B cell (primary cell): ENCODE data around the gene LONP2. TPM values are rescaled to one million over a fixed set of nuclear protein-coding genes. Genes with fewer than 3 reads are reported as not detected.

Experiments
- ATAC-seq: fragments of 200-7000 bp; cut with Tn5 transposase; one replicate; pipeline ENCODE4 v1.10.0; 2021; ENCODE audit warnings: low read depth, mild to moderate bottlenecking, moderate number of reproducible peaks, moderate library complexity
- CTCF ChIA-PET: fragments of 350-600 bp; sonication (Branson Sonifier 250); formaldehyde crosslinking; loops from one replicate; lab custom pipeline; 2021; ENCODE audit warnings: antibody characterized with exemption, inconsistent platforms; lab: Charles Lee
- POLR2A ChIA-PET: fragments of 350-600 bp; sonication (Branson Sonifier 250); formaldehyde crosslinking; loops from one replicate; lab custom pipeline; 2021; ENCODE audit warnings: antibody characterized with exemption; lab: Charles Lee
- DNase-seq: peaks from one replicate; pipeline ENCODE4 v3.0.0; 2013
- H2AFZ ChIP-seq: 2 replicates; pipeline ENCODE4 v1.6.1; 2012; ENCODE audit warnings: mild to moderate bottlenecking, low read depth, low read length; ENCODE audit not compliant: insufficient read depth, poor library complexity, severe bottlenecking
- H3K27ac ChIP-seq, 2 donors: 1 replicate in 1 of 2; 2 replicates in 1 of 2; pipeline ENCODE4 v1.5.1; 2012 to 2013; ENCODE audit warnings: low read length in 2 of 2, mild to moderate bottlenecking in 2 of 2, moderate library complexity in 1 of 2
- H3K27me3 ChIP-seq, 4 experiments: fragments of 200-600 bp in 1 of 4; sonication (generic) in 1 of 4; replicated peaks in 1 of 4; 1 replicate in 2 of 4; 2 replicates in 2 of 4; pipeline versions ENCODE4 v1.6.1 to v1.7.0; 2013 to 2016; ENCODE audit warnings: low read length in 3 of 4, mild to moderate bottlenecking in 2 of 4, mixed read lengths in 1 of 4, moderate library complexity in 1 of 4; ENCODE audit not compliant: insufficient read depth in 4 of 4, control insufficient read depth in 3 of 4; ENCODE audit errors: control extremely low read depth in 1 of 4
- H3K36me3 ChIP-seq, 2 experiments: replicated peaks in 1 of 2; 1 replicate in 1 of 2; 2 replicates in 1 of 2; pipeline versions ENCODE4 v1.6.1 to v1.7.1; 2013; ENCODE audit warnings: low read length in 1 of 2; ENCODE audit not compliant: insufficient read depth in 2 of 2, control insufficient read depth in 1 of 2; ENCODE audit errors: control extremely low read depth in 1 of 2, extremely low read depth in 1 of 2
- H3K4me1 ChIP-seq, 2 donors: fragments of 200-600 bp in 1 of 2; sonication (generic) in 1 of 2; 1 replicate in 1 of 2; 2 replicates in 1 of 2; pipeline versions ENCODE4 v1.5.1 to v1.6.1; 2013 to 2017; ENCODE audit warnings: low read length in 2 of 2; ENCODE audit not compliant: control insufficient read depth in 2 of 2, insufficient read depth in 2 of 2
- H3K4me2 ChIP-seq: replicated peaks from 2 replicates; pipeline ENCODE3; 2012; ENCODE audit warnings: mild to moderate bottlenecking, low read depth, low read length; ENCODE audit not compliant: poor library complexity, severe bottlenecking
- H3K4me3 ChIP-seq, 5 experiments: fragments of 200-600 bp in 1 of 5; sonication (generic) in 1 of 5; 1 replicate in 3 of 5; 2 replicates in 2 of 5; pipeline versions ENCODE4 v1.5.1 to v1.7.0; 2011 to 2016; ENCODE audit warnings: low read length in 4 of 5, mild to moderate bottlenecking in 4 of 5, low read depth in 2 of 5, control low read depth in 1 of 5, moderate library complexity in 1 of 5; ENCODE audit not compliant: insufficient read depth in 1 of 5; ENCODE audit errors: control extremely low read depth in 1 of 5, extremely low read depth in 1 of 5
- H3K79me2 ChIP-seq: fragments of 200-600 bp; sonication (generic); one replicate; pipeline ENCODE4 v1.6.0; 2016; ENCODE audit warnings: low read length; ENCODE audit not compliant: control insufficient read depth, insufficient read depth
- H3K9ac ChIP-seq: fragments of 200-600 bp; sonication (generic); 2 replicates; pipeline ENCODE4 v1.6.1; 2017; ENCODE audit warnings: mild to moderate bottlenecking, low read length, moderate library complexity
- H3K9me3 ChIP-seq, 3 donors: one replicate each; pipeline versions ENCODE4 v1.6.1 to v1.7.1; 2013; ENCODE audit warnings: low read length in 2 of 3; ENCODE audit not compliant: control insufficient read depth in 2 of 3, insufficient read depth in 1 of 3; ENCODE audit errors: control extremely low read depth in 1 of 3
- H4K20me1 ChIP-seq: 2 replicates; pipeline ENCODE4 v1.6.0; 2012; ENCODE audit warnings: mild to moderate bottlenecking, low read length; ENCODE audit not compliant: insufficient read depth, control insufficient read depth, poor library complexity, severe bottlenecking
- H3K27ac Mint-ChIP-seq: one replicate; pipeline ENCODE4 v1.8.0; 2021; ENCODE audit warnings: mixed read lengths
- H3K27me3 Mint-ChIP-seq: one replicate; pipeline ENCODE4 v1.8.0; 2021; ENCODE audit warnings: mixed read lengths
- H3K4me1 Mint-ChIP-seq: one replicate; pipeline ENCODE4 v1.8.0; 2021; ENCODE audit warnings: mixed read lengths
- H3K4me3 Mint-ChIP-seq: one replicate; pipeline ENCODE4 v1.8.0; 2021; ENCODE audit warnings: mixed read lengths
- H3K9me3 Mint-ChIP-seq: one replicate; pipeline ENCODE4 v1.8.0; 2022; ENCODE audit warnings: mixed read lengths; ENCODE audit not compliant: insufficient read depth
- EZH2 ChIP-seq: IDR thresholded peaks from 2 replicates; pipeline ENCODE4 v1.6.1; 2012; ENCODE audit warnings: borderline replicate concordance, low read depth, mild to moderate bottlenecking, moderate library complexity, low read length; ENCODE audit not compliant: insufficient read depth, poor library complexity, severe bottlenecking
- WGBS: methylation state at CpG from one replicate; pipeline ENCODE4 v1.1.5; 2013; ENCODE audit warnings: missing lambda C conversion rate; ENCODE audit not compliant: insufficient coverage; 5-methylcytosine and 5-hydroxymethylcytosine counted together
- intact Hi-C: fragments of 100-400 bp; cut with micrococcal nuclease; formaldehyde crosslinking; loops from one replicate; pipeline ENCODE4 v1.10.0; 2022
- polyA plus RNA-seq: library from polyadenylated mRNA; depleted of rRNA; stranded (reverse); fragments of >200 nt; gene quantifications from 2 replicates; pipeline ENCODE4 v1.2.3, GENCODE V29; 2012
- total RNA-seq, 2 donors: library from RNA; stranded (reverse); fragments of 120-200 nt in 1 of 2; gene quantifications; 1 replicate in 1 of 2; 2 replicates in 1 of 2; pipeline versions ENCODE4 v1.2.3 to v1.2.4, GENCODE V29; 2013 to 2022
- TF ChIP-seq, protein P1 (sequence below): fragments of 200-600 bp; IDR thresholded peaks from one replicate; pipeline ENCODE4 v1.8.0; 2022; ENCODE audit warnings: antibody characterized with exemption, mild to moderate bottlenecking

The LONP2 gene
- total and polyA plus RNA-seq, 2 donors (not counting 1 experiment from before 2014, with no cell fraction given) = 39.3 to 84.2 TPM

DNA sequence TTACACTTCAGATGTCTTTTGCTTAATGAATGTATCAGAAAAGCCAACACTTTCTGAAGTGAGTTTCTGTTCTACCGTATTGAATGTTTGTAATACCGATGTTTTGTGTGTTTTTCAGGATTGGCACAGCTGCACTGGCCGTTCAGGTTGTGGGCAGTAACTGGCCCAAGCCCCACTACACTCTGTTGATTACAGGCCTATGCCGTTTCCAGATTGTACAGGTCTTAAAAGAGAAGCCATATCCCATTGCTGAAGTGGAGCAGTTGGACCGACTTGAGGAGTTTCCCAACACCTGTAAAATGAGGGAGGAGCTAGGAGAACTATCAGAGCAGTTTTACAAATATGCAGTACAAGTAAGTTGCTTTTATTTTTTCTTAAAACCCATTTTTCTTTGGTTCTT lies 7.9 kb downstream of the LONP2 start:
- Histone ChIP-seq H4K20me1 (peaks cover 34% of the 10 kb centered on the region), H3K36me3 (peaks cover 3 to 32% of the 10 kb centered on the region in 2 experiments), H3K4me3 (no peak overlapping the region), H3K9ac (no peak overlapping the region), H3K4me2 (no peak overlapping the region), H3K79me2 (peaks cover 33% of the 10 kb centered on the region), H3K9me3 (no peaks in the 10 kb centered on the region), H3K27me3 (no peaks in the 10 kb centered on the region), H3K4me1 (no peaks in the 10 kb centered on the region), H2AFZ (no peak overlapping the region), H3K27ac (no peak overlapping the region)
- DNase-seq (no peak), ATAC-seq (no peak)
- Mint-ChIP-seq H3K27me3 (no peaks in the 10 kb centered on the region), H3K9me3 (no peaks in the 10 kb centered on the region), H3K27ac (no peak overlapping the region), H3K4me1 (peaks cover 17% of the 10 kb centered on the region), H3K4me3 (no peak overlapping the region)
- WGBS = 100% methylated on average over 2 of the region's 5 CpGs
- TF ChIP-seq EZH2 = no peak
- TF ChIP-seq, protein P1, sequence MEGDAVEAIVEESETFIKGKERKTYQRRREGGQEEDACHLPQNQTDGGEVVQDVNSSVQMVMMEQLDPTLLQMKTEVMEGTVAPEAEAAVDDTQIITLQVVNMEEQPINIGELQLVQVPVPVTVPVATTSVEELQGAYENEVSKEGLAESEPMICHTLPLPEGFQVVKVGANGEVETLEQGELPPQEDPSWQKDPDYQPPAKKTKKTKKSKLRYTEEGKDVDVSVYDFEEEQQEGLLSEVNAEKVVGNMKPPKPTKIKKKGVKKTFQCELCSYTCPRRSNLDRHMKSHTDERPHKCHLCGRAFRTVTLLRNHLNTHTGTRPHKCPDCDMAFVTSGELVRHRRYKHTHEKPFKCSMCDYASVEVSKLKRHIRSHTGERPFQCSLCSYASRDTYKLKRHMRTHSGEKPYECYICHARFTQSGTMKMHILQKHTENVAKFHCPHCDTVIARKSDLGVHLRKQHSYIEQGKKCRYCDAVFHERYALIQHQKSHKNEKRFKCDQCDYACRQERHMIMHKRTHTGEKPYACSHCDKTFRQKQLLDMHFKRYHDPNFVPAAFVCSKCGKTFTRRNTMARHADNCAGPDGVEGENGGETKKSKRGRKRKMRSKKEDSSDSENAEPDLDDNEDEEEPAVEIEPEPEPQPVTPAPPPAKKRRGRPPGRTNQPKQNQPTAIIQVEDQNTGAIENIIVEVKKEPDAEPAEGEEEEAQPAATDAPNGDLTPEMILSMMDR = no peak
- POLR2A ChIA-PET = no interaction called here
- intact Hi-C loops = no loop called here
- CTCF ChIA-PET = no interaction called here

DNA sequence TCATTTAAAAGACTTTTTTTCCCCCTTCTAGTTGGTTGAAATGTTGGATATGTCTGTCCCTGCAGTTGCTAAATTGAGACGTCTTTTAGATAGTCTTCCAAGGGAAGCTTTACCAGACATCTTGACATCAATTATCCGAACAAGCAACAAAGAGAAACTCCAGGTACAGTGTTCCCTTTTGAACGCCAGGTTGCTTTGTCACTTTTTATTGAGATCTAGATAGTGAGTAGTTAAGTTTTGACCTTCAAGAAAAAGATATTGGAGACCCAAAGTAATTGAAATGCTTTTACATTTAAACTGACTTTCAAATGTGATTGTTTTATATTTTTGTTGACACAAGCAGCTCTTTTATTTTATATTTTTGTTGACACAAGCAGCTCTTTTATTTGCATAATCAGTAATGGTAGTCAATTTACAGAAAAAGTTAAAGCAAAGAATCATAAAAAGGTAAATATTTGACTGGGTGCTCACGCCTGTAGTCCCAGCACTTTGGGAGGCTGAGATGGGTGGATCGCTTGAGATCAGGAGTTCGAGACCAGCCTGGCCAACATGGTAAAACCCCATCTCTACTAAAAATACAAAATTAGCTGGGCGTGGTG lies 12.6 kb downstream of the LONP2 start:
- no peak for TF ChIP-seq EZH2
- TF ChIP-seq, protein P1 = no peak
- no peak overlapping the region for H3K27ac ChIP-seq
- Mint-ChIP-seq H3K4me3 (no peak overlapping the region), H3K4me1 (no peaks in the 10 kb centered on the region), H3K27me3 (no peaks in the 10 kb centered on the region), H3K27ac (no peak overlapping the region), H3K9me3 (no peaks in the 10 kb centered on the region)
- H3K4me1 ChIP-seq = no peaks in the 10 kb centered on the region
- no CpG with 5 or more reads among the region's 7 CpGs for WGBS
- ChIA-PET POLR2A (no interaction called here), CTCF (no interaction called here)
- H3K4me2 ChIP-seq = no peak overlapping the region
- no peak for DNase-seq
- H3K4me3 ChIP-seq = no peak overlapping the region
- H3K9ac ChIP-seq = no peak overlapping the region
- no peaks in the 10 kb centered on the region for H3K27me3 ChIP-seq
- H3K79me2 ChIP-seq = no peaks in the 10 kb centered on the region
- peaks cover 4% of the 10 kb centered on the region for H4K20me1 ChIP-seq
- no peak for ATAC-seq
- no peak overlapping the region for H2AFZ ChIP-seq
- intact Hi-C loops = no loop called here
- no peaks in the 10 kb centered on the region for H3K9me3 ChIP-seq
- H3K36me3 ChIP-seq = peaks cover 12 to 55% of the 10 kb centered on the region in 2 experiments
